ENCODE data around the gene TMEM151A.
"Not testable (repeated sequence)": the region's sequence is repeated elsewhere in the genome, so short reads cannot be mapped to it uniquely, and the experiment has no call there.

Gene TMEM151A

GRCh38 chr11:66253081-66253480 is 38.6 kb upstream of the TMEM151A start:
- not testable (repeated sequence) for H3K9me3 ChIP-seq (replicated peaks in 1 of 2; ENCODE audit: control insufficient read depth in 2 of 2, insufficient read depth in 1 of 2, low read depth in 1 of 2, low read length in 2 of 2); H4K8ac ChIP-seq (ENCODE audit: low read depth, low read length); H2BK12ac ChIP-seq (ENCODE audit: low read length); H2AK5ac ChIP-seq (ENCODE audit: low read depth, low read length); H4K91ac ChIP-seq (ENCODE audit: low read depth, low read length, poor library complexity); H3K27me3 ChIP-seq (ENCODE audit: control insufficient read depth in 3 of 3, insufficient read depth in 3 of 3, low read depth in 1 of 3, low read length in 3 of 3); H3K4me1 ChIP-seq (ENCODE audit: control insufficient read depth in 2 of 2, insufficient read depth in 1 of 2, low read depth in 1 of 2, low read length in 2 of 2); H2BK120ac ChIP-seq (ENCODE audit: low read depth, low read length); H3K4ac ChIP-seq (ENCODE audit: low read length); DNase-seq (ENCODE audit: low spot score); H3K27ac ChIP-seq (replicated peaks; ENCODE audit: low read length); H2AFZ ChIP-seq (ENCODE audit: low read length); H2BK15ac ChIP-seq (ENCODE audit: low read length); H3K23ac ChIP-seq (ENCODE audit: low read depth, low read length, poor library complexity); H2BK5ac ChIP-seq (ENCODE audit: low read length); H3K4me3 ChIP-seq (ENCODE audit: low read length in 2 of 2); H3K14ac ChIP-seq (ENCODE audit: low read length); H3K18ac ChIP-seq (ENCODE audit: low read length); H3K9ac ChIP-seq (ENCODE audit: low read depth, low read length, poor library complexity); H3K4me2 ChIP-seq (ENCODE audit: insufficient read depth, low read length, poor library complexity, severe bottlenecking); H3K79me1 ChIP-seq (ENCODE audit: low read depth, low read length)
- H3K36me3 ChIP-seq (replicated peaks in 1 of 2; ENCODE audit: control insufficient read depth in 2 of 2, insufficient read depth in 2 of 2, low read length in 2 of 2), result peaks cover 2 to 12% of the 10 kb centered on the region in 2 donors
- no CpG with 5 or more reads among the region's 6 CpGs for WGBS, 2 donors (ENCODE audit: extremely low coverage in 2 of 2, insufficient read length in 2 of 2, insufficient replicate concordance in 1 of 2)

- no peak overlapping the region for H4K91ac ChIP-seq (ENCODE audit: low read depth, low read length, poor library complexity)
- H3K4ac ChIP-seq (ENCODE audit: low read length), result no peak overlapping the region
- no CpG with 5 or more reads among the region's 28 CpGs for WGBS, 2 donors (ENCODE audit: extremely low coverage in 2 of 2, insufficient read length in 2 of 2, insufficient replicate concordance in 1 of 2)
- peak overlapping the region; percentile 94 for H3K18ac ChIP-seq (ENCODE audit: low read length)
- peaks cover 14% of the 10 kb centered on the region for H3K79me1 ChIP-seq (ENCODE audit: low read depth, low read length)
- no peak overlapping the region for H2BK12ac ChIP-seq (ENCODE audit: low read length)
- H3K4me1 ChIP-seq (ENCODE audit: control insufficient read depth in 2 of 2, insufficient read depth in 1 of 2, low read depth in 1 of 2, low read length in 2 of 2), result peaks cover 8 to 11% of the 10 kb centered on the region in 2 donors
- peak overlapping the region; percentile 40 for H3K27ac ChIP-seq (replicated peaks; ENCODE audit: low read length)
- H3K23ac ChIP-seq (ENCODE audit: low read depth, low read length, poor library complexity), result peak overlapping the region; percentile 96
- H2BK5ac ChIP-seq (ENCODE audit: low read length), result peak overlapping the region; percentile 93
- H3K14ac ChIP-seq (ENCODE audit: low read length), result no peak overlapping the region
- H2BK15ac ChIP-seq (ENCODE audit: low read length), result no peak overlapping the region
- no peak overlapping the region for H2BK120ac ChIP-seq (ENCODE audit: low read depth, low read length)
- peaks cover 0 to 2% of the 10 kb centered on the region in 2 donors for H3K9me3 ChIP-seq (replicated peaks in 1 of 2; ENCODE audit: control insufficient read depth in 2 of 2, insufficient read depth in 1 of 2, low read depth in 1 of 2, low read length in 2 of 2)
- peak overlapping the region; percentile 99 for H2AK5ac ChIP-seq (ENCODE audit: low read depth, low read length)
- peak overlapping the region; percentile 98 for H3K9ac ChIP-seq (ENCODE audit: low read depth, low read length, poor library complexity)
- DNase-seq (ENCODE audit: low spot score), result no peak
- peak overlapping the region; percentile 95 for H2AFZ ChIP-seq (ENCODE audit: low read length)
- peak overlapping the region; percentile 96 for H3K4me2 ChIP-seq (ENCODE audit: insufficient read depth, low read length, poor library complexity, severe bottlenecking)
- peak overlapping the region; percentile 72 to 97 for H3K4me3 ChIP-seq (ENCODE audit: low read length in 2 of 2)
- peaks cover 0 to 2% (median 0%) of the 10 kb centered on the region in 3 experiments for H3K27me3 ChIP-seq (ENCODE audit: control insufficient read depth in 3 of 3, insufficient read depth in 3 of 3, low read depth in 1 of 3, low read length in 3 of 3)
- peaks cover 38 to 46% of the 10 kb centered on the region in 2 donors for H3K36me3 ChIP-seq (replicated peaks in 1 of 2; ENCODE audit: control insufficient read depth in 2 of 2, insufficient read depth in 2 of 2, low read length in 2 of 2)
- H4K8ac ChIP-seq (ENCODE audit: low read depth, low read length), result no peak overlapping the region
These were observed 33.2 kb upstream of the TMEM151A start for GRCh38 chr11:66258473-66258893.

- no peak overlapping the region for H3K14ac ChIP-seq (ENCODE audit: low read length)
- no peak overlapping the region for H2BK15ac ChIP-seq (ENCODE audit: low read length)
- no peak overlapping the region for H3K9ac ChIP-seq (ENCODE audit: low read depth, low read length, poor library complexity)
- H3K4me3 ChIP-seq (ENCODE audit: low read length in 2 of 2), result no peak overlapping the region
- no CpG with 5 or more reads among the region's 2 CpGs for WGBS, 2 donors (ENCODE audit: extremely low coverage in 2 of 2, insufficient read length in 2 of 2, insufficient replicate concordance in 1 of 2)
- no peak overlapping the region for H2BK120ac ChIP-seq (ENCODE audit: low read depth, low read length)
- no peak overlapping the region for H4K91ac ChIP-seq (ENCODE audit: low read depth, low read length, poor library complexity)
- no peak overlapping the region for H2AK5ac ChIP-seq (ENCODE audit: low read depth, low read length)
- peaks cover 0 to 2% (median 0%) of the 10 kb centered on the region in 3 experiments for H3K27me3 ChIP-seq (ENCODE audit: control insufficient read depth in 3 of 3, insufficient read depth in 3 of 3, low read depth in 1 of 3, low read length in 3 of 3)
- peaks cover 0 to 2% of the 10 kb centered on the region in 2 donors for H3K9me3 ChIP-seq (replicated peaks in 1 of 2; ENCODE audit: control insufficient read depth in 2 of 2, insufficient read depth in 1 of 2, low read depth in 1 of 2, low read length in 2 of 2)
- no peak overlapping the region for H3K4ac ChIP-seq (ENCODE audit: low read length)
- H3K4me2 ChIP-seq (ENCODE audit: insufficient read depth, low read length, poor library complexity, severe bottlenecking), result no peak overlapping the region
- no peak overlapping the region for H4K8ac ChIP-seq (ENCODE audit: low read depth, low read length)
- H3K23ac ChIP-seq (ENCODE audit: low read depth, low read length, poor library complexity), result no peak overlapping the region
- H3K27ac ChIP-seq (replicated peaks; ENCODE audit: low read length), result no peak overlapping the region
- no peak overlapping the region for H2BK12ac ChIP-seq (ENCODE audit: low read length)
- H2AFZ ChIP-seq (ENCODE audit: low read length), result no peak overlapping the region
- H3K4me1 ChIP-seq (ENCODE audit: control insufficient read depth in 2 of 2, insufficient read depth in 1 of 2, low read depth in 1 of 2, low read length in 2 of 2), result peaks cover 6 to 11% of the 10 kb centered on the region in 2 donors
- H3K18ac ChIP-seq (ENCODE audit: low read length), result no peak overlapping the region
- no peak for DNase-seq (ENCODE audit: low spot score)
- peaks cover 46 to 53% of the 10 kb centered on the region in 2 donors for H3K36me3 ChIP-seq (replicated peaks in 1 of 2; ENCODE audit: control insufficient read depth in 2 of 2, insufficient read depth in 2 of 2, low read length in 2 of 2)
- H3K79me1 ChIP-seq (ENCODE audit: low read depth, low read length), result peaks cover 14% of the 10 kb centered on the region
- H2BK5ac ChIP-seq (ENCODE audit: low read length), result no peak overlapping the region
These were observed 32.5 kb upstream of the TMEM151A start for GRCh38 chr11:66259225-66259624.

GRCh38 chr11:66259956-66260355 is 31.7 kb upstream of the TMEM151A start:
- Histone ChIP-seq H3K18ac (ENCODE audit: low read length) (no peak overlapping the region), H3K27me3 (ENCODE audit: control insufficient read depth in 3 of 3, insufficient read depth in 3 of 3, low read depth in 1 of 3, low read length in 3 of 3) (peaks cover 0 to 2% (median 0%) of the 10 kb centered on the region in 3 experiments), H3K4me3 (ENCODE audit: low read length in 2 of 2) (no peak overlapping the region), H3K36me3 (replicated peaks in 1 of 2; ENCODE audit: control insufficient read depth in 2 of 2, insufficient read depth in 2 of 2, low read length in 2 of 2) (peaks cover 53 to 60% of the 10 kb centered on the region in 2 donors), H3K4me2 (ENCODE audit: insufficient read depth, low read length, poor library complexity, severe bottlenecking) (no peak overlapping the region), H2BK12ac (ENCODE audit: low read length) (no peak overlapping the region), H2BK5ac (ENCODE audit: low read length) (no peak overlapping the region), H4K91ac (ENCODE audit: low read depth, low read length, poor library complexity) (no peak overlapping the region), H3K9me3 (replicated peaks in 1 of 2; ENCODE audit: control insufficient read depth in 2 of 2, insufficient read depth in 1 of 2, low read depth in 1 of 2, low read length in 2 of 2) (peaks cover 0 to 2% of the 10 kb centered on the region in 2 donors), H3K23ac (ENCODE audit: low read depth, low read length, poor library complexity) (peak overlapping the region; percentile 39), H3K14ac (ENCODE audit: low read length) (no peak overlapping the region), H3K27ac (replicated peaks; ENCODE audit: low read length) (no peak overlapping the region), H2AK5ac (ENCODE audit: low read depth, low read length) (no peak overlapping the region), H4K8ac (ENCODE audit: low read depth, low read length) (no peak overlapping the region), H2BK120ac (ENCODE audit: low read depth, low read length) (no peak overlapping the region), H2AFZ (ENCODE audit: low read length) (no peak overlapping the region), H3K4me1 (ENCODE audit: control insufficient read depth in 2 of 2, insufficient read depth in 1 of 2, low read depth in 1 of 2, low read length in 2 of 2) (peaks cover 6 to 11% of the 10 kb centered on the region in 2 donors), H2BK15ac (ENCODE audit: low read length) (no peak overlapping the region), H3K79me1 (ENCODE audit: low read depth, low read length) (peaks cover 14% of the 10 kb centered on the region), H3K4ac (ENCODE audit: low read length) (no peak overlapping the region), H3K9ac (ENCODE audit: low read depth, low read length, poor library complexity) (no peak overlapping the region)
- no CpG with 5 or more reads among the region's 4 CpGs for WGBS, 2 donors (ENCODE audit: extremely low coverage in 2 of 2, insufficient read length in 2 of 2, insufficient replicate concordance in 1 of 2)
- no peak for DNase-seq (ENCODE audit: low spot score)
